A549 (cell line): ENCODE results near the gene ICAM2.

Experiments
- NFE2L2 ChIP-seq: fragments of 150-350 bp; conservative IDR thresholded peaks from 2 replicates; pipeline ENCODE4 v1.6.1; 2014; ENCODE audit warnings: low read length
- POLR2A ChIP-seq: IDR thresholded peaks from 2 replicates; pipeline ENCODE4 v1.6.1; 2012; ENCODE audit warnings: mild to moderate bottlenecking, low read length
- POLR2AphosphoS2 ChIP-seq: conservative IDR thresholded peaks from 2 replicates; pipeline ENCODE4 v1.6.1; 2012; ENCODE audit warnings: low read length, improper control_type of control experiment, inconsistent platforms
- SMC3 ChIP-seq: fragments of >200 bp; sonication (Bioruptor Twin); formaldehyde crosslinking; IDR thresholded peaks from 3 replicates; pipeline ENCODE4 v1.6.1; 2018; ENCODE audit warnings: inconsistent platforms
- ZFP36 ChIP-seq: fragments of 450-650 bp; IDR thresholded peaks from 2 replicates; pipeline ENCODE4 v1.6.1; 2014; ENCODE audit warnings: borderline replicate concordance; ENCODE audit not compliant: partially characterized antibody
- TF ChIP-seq, protein P1 (sequence below): fragments of >200 bp; sonication (Bioruptor Twin); formaldehyde crosslinking; IDR thresholded peaks from 3 replicates; pipeline ENCODE4 v1.5.1; 2016
- TF ChIP-seq, protein P2 (sequence below): fragments of 250-450 bp; sonication (Bioruptor Pico); IDR thresholded peaks from 2 replicates; pipeline ENCODE4 v1.5.0; 2021; ENCODE audit warnings: mild to moderate bottlenecking, moderate library complexity, borderline replicate concordance

GRCh38 chr17:63956296-63956920 is 64.0 kb downstream of the ICAM2 start:
- TF ChIP-seq, protein P1, sequence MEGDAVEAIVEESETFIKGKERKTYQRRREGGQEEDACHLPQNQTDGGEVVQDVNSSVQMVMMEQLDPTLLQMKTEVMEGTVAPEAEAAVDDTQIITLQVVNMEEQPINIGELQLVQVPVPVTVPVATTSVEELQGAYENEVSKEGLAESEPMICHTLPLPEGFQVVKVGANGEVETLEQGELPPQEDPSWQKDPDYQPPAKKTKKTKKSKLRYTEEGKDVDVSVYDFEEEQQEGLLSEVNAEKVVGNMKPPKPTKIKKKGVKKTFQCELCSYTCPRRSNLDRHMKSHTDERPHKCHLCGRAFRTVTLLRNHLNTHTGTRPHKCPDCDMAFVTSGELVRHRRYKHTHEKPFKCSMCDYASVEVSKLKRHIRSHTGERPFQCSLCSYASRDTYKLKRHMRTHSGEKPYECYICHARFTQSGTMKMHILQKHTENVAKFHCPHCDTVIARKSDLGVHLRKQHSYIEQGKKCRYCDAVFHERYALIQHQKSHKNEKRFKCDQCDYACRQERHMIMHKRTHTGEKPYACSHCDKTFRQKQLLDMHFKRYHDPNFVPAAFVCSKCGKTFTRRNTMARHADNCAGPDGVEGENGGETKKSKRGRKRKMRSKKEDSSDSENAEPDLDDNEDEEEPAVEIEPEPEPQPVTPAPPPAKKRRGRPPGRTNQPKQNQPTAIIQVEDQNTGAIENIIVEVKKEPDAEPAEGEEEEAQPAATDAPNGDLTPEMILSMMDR, result no peak
- TF ChIP-seq, protein P2, sequence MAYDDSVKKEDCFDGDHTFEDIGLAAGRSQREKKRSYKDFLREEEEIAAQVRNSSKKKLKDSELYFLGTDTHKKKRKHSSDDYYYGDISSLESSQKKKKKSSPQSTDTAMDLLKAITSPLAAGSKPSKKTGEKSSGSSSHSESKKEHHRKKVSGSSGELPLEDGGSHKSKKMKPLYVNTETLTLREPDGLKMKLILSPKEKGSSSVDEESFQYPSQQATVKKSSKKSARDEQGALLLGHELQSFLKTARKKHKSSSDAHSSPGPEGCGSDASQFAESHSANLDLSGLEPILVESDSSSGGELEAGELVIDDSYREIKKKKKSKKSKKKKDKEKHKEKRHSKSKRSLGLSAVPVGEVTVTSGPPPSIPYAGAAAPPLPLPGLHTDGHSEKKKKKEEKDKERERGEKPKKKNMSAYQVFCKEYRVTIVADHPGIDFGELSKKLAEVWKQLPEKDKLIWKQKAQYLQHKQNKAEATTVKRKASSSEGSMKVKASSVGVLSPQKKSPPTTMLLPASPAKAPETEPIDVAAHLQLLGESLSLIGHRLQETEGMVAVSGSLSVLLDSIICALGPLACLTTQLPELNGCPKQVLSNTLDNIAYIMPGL, result no peak
- TF ChIP-seq POLR2AphosphoS2, result no peak
- no peak for TF ChIP-seq ZFP36
- no peak for TF ChIP-seq NFE2L2
- no peak for TF ChIP-seq SMC3
- no peak for TF ChIP-seq POLR2A
